ENCODE measurements around the gene SOX12. TPM values are rescaled to one million over a fixed set of nuclear protein-coding genes. Genes with fewer than 3 reads are reported as not detected.
A peak's percentile ranks its signal among the peaks of the same experiment; 100 is the strongest.
"Not testable (repeated sequence)": the region's sequence is repeated elsewhere in the genome, so short reads cannot be mapped to it uniquely, and the experiment has no call there.

The SOX12 gene
- total RNA-seq, 1 donor from 2014 or later = 39.6 TPM

DNA sequence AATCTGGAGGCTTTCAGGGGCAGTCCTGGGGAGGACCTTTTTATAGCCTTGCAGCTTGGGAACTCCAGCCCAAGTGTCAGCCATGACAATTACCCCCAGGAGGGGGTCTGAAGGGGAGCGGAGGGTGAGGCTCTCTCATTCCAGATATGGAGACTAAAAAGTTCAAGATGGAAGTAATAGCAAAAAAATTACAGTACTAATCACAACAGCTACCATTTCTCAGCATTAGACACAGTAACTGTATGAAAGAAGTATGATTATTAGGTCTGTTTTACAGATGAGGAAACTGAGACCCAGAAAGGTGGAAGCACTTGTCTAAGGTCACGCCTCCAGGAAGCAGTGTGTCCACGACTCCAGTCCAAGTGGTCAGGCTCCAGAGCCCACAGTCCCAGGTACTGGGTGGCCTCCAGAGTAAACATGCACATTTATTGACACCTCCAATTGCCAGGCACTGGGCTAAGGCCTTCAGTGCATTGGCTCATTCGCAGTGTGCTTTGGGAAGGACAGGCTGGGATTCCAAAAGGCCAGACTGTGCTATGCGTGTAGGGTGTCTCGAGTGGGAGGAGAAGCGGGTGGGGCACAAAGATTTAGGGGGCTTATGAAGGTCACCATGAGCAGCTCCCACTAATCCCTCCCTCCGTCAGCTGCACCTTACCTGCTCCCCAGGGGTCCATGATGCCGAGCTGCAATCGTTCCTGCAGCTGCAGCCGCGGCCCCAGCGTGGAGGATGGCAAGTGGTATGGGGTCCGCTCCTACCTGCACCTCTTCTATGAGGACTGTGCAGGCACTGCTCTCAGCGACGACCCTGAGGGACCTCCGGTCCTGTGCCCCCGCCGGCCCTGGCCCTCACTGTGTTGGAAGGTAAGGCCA lies 23.9 kb downstream of the SOX12 start:
- no peak for DNase-seq (ENCODE audit: low spot score)
- no peak overlapping the region for H3K4me3 Mint-ChIP-seq (ENCODE audit: unreplicated experiment)
- TF ChIP-seq CTCF (IDR thresholded peaks at IDR 0.05) = no peak
- H3K4me1 Mint-ChIP-seq (ENCODE audit: low read depth) = peaks cover 14% of the 10 kb centered on the region
- H3K27me3 Mint-ChIP-seq (ENCODE audit: low read depth) = no peaks in the 10 kb centered on the region
- peaks cover 6% of the 10 kb centered on the region for H3K36me3 Mint-ChIP-seq (ENCODE audit: low read depth)
- no peaks in the 10 kb centered on the region for H3K9me3 Mint-ChIP-seq (ENCODE audit: low read depth)
- H3K27ac Mint-ChIP-seq (ENCODE audit: unreplicated experiment) = no peak overlapping the region

DNA sequence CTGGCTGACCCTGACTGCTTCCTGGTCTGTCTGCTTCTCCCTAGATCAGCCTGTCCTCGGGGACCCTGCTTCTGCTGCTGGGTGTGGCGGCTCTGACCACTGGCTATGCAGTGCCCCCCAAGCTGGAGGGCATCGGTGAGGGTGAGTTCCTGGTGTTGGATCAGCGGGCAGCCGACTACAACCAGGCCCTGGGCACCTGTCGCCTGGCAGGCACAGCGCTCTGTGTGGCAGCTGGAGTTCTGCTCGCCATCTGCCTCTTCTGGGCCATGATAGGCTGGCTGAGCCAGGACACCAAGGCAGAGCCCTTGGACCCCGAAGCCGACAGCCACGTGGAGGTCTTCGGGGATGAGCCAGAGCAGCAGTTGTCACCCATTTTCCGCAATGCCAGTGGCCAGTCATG lies 27.8 kb downstream of the SOX12 start:
- no peak overlapping the region for H3K27ac Mint-ChIP-seq (ENCODE audit: unreplicated experiment)
- H3K9me3 Mint-ChIP-seq (ENCODE audit: low read depth) = no peaks in the 10 kb centered on the region
- H3K36me3 Mint-ChIP-seq (ENCODE audit: low read depth) = peaks cover 2% of the 10 kb centered on the region
- H3K4me1 Mint-ChIP-seq (ENCODE audit: low read depth) = peaks cover 13% of the 10 kb centered on the region
- TF ChIP-seq CTCF (IDR thresholded peaks at IDR 0.05) = no peak
- no peaks in the 10 kb centered on the region for H3K27me3 Mint-ChIP-seq (ENCODE audit: low read depth)
- DNase-seq (ENCODE audit: low spot score) = no peak
- no peak overlapping the region for H3K4me3 Mint-ChIP-seq (ENCODE audit: unreplicated experiment)

DNA sequence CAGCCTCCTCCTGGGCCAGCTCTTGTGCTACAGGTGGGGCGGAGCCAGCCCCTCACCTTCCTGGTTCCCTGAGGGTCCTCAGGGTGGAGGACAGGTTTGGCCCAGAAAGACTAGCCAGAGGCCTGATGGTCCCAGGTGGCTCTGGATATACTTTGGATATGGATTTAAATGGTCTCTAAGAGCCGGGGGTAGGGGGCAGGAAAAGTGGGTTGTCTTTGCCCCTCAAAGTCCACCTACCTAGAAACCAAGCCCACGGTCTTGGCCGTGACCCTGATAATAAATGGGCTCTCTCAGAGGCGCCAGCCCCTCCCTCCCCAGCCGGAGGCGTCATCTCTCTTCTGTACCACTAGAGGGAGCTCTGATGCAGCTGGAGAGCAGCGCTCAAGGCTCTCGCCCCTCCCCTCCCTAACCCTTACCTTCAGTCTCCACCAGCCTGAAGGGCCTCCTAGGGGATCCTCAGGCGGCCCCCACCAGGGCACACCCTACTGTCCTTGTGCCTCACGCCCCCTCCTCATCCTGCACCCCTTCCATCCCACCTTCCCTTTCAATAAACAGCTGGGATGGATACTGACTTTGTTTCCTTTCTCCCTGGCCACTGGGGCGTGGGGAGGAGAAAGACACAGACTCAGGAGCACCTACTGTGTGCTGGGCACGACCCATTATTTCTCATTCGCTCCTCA lies 29.1 kb downstream of the SOX12 start:
- H3K4me1 Mint-ChIP-seq (ENCODE audit: low read depth) = peaks cover 14% of the 10 kb centered on the region
- H3K36me3 Mint-ChIP-seq (ENCODE audit: low read depth) = peaks cover 2% of the 10 kb centered on the region
- peak; percentile 97 for TF ChIP-seq CTCF (IDR thresholded peaks at IDR 0.05)
- H3K4me3 Mint-ChIP-seq (ENCODE audit: unreplicated experiment) = no peak overlapping the region
- no peak overlapping the region for H3K27ac Mint-ChIP-seq (ENCODE audit: unreplicated experiment)
- no peak for DNase-seq (ENCODE audit: low spot score)
- H3K9me3 Mint-ChIP-seq (ENCODE audit: low read depth) = no peaks in the 10 kb centered on the region
- H3K27me3 Mint-ChIP-seq (ENCODE audit: low read depth) = no peaks in the 10 kb centered on the region

GRCh38 chr20:356154-356553 lies 30.8 kb downstream of the SOX12 start:
- not testable (repeated sequence) for H3K27ac Mint-ChIP-seq (ENCODE audit: unreplicated experiment); H3K4me3 Mint-ChIP-seq (ENCODE audit: unreplicated experiment); H3K27me3 Mint-ChIP-seq (ENCODE audit: low read depth); H3K9me3 Mint-ChIP-seq (ENCODE audit: low read depth); H3K36me3 Mint-ChIP-seq (ENCODE audit: low read depth); DNase-seq (ENCODE audit: low spot score)
- peaks cover 28% of the 10 kb centered on the region for H3K4me1 Mint-ChIP-seq (ENCODE audit: low read depth)

GRCh38 chr20:356745-357144 lies 31.4 kb downstream of the SOX12 start:
- TF ChIP-seq CTCF (IDR thresholded peaks at IDR 0.05) = no peak
- H3K27ac Mint-ChIP-seq (ENCODE audit: unreplicated experiment) = peak overlapping the region; percentile 42
- no peak for DNase-seq (ENCODE audit: low spot score)
- no peak overlapping the region for H3K4me3 Mint-ChIP-seq (ENCODE audit: unreplicated experiment)
- no peaks in the 10 kb centered on the region for H3K36me3 Mint-ChIP-seq (ENCODE audit: low read depth)
- no peaks in the 10 kb centered on the region for H3K27me3 Mint-ChIP-seq (ENCODE audit: low read depth)
- H3K9me3 Mint-ChIP-seq (ENCODE audit: low read depth) = no peaks in the 10 kb centered on the region
- H3K4me1 Mint-ChIP-seq (ENCODE audit: low read depth) = peaks cover 34% of the 10 kb centered on the region
